ENCODE results near the gene SLC26A2. TPM values are rescaled to one million over a fixed set of nuclear protein-coding genes. Genes with fewer than 3 reads are reported as not detected.

Gene SLC26A2
- total RNA-seq = 6.5 TPM
- 5.3 TPM for polyA plus RNA-seq
- long read RNA-seq, donor 1, full-length matches to known transcripts = 1 of 1 reads
- long read RNA-seq, donor 1, partial matches to known transcripts = 0 of 1 reads
- long read RNA-seq, donor 1, other reads (novel, unspliced or antisense) = 0 of 1 reads
- long read RNA-seq, donor 2 = 0 reads
- long read RNA-seq, donor 3, full-length matches to known transcripts = 1 of 1 reads
- long read RNA-seq, donor 3, partial matches to known transcripts = 0 of 1 reads
- long read RNA-seq, donor 3, other reads (novel, unspliced or antisense) = 0 of 1 reads
- long read RNA-seq, donor 4, full-length matches to known transcripts = 2 of 2 reads
- long read RNA-seq, donor 4, partial matches to known transcripts = 0 of 2 reads
- long read RNA-seq, donor 4, other reads (novel, unspliced or antisense) = 0 of 2 reads
- long read RNA-seq, donor 5 = 0 reads
- long read RNA-seq, donor 6, full-length matches to known transcripts = 1 of 1 reads
- long read RNA-seq, donor 6, partial matches to known transcripts = 0 of 1 reads
- long read RNA-seq, donor 6, other reads (novel, unspliced or antisense) = 0 of 1 reads
- long read RNA-seq, donor 7, full-length matches to known transcripts = 2 of 2 reads
- long read RNA-seq, donor 7, partial matches to known transcripts = 0 of 2 reads
- long read RNA-seq, donor 7, other reads (novel, unspliced or antisense) = 0 of 2 reads
- long read RNA-seq, donor 8, full-length matches to known transcripts = 1 of 1 reads
- long read RNA-seq, donor 8, partial matches to known transcripts = 0 of 1 reads
- long read RNA-seq, donor 8, other reads (novel, unspliced or antisense) = 0 of 1 reads
- long read RNA-seq, donor 9, full-length matches to known transcripts = 1 of 1 reads
- long read RNA-seq, donor 9, partial matches to known transcripts = 0 of 1 reads
- long read RNA-seq, donor 9, other reads (novel, unspliced or antisense) = 0 of 1 reads
- long read RNA-seq, donor 10, full-length matches to known transcripts = 1 of 1 reads
- long read RNA-seq, donor 10, partial matches to known transcripts = 0 of 1 reads
- long read RNA-seq, donor 10, other reads (novel, unspliced or antisense) = 0 of 1 reads

DNA sequence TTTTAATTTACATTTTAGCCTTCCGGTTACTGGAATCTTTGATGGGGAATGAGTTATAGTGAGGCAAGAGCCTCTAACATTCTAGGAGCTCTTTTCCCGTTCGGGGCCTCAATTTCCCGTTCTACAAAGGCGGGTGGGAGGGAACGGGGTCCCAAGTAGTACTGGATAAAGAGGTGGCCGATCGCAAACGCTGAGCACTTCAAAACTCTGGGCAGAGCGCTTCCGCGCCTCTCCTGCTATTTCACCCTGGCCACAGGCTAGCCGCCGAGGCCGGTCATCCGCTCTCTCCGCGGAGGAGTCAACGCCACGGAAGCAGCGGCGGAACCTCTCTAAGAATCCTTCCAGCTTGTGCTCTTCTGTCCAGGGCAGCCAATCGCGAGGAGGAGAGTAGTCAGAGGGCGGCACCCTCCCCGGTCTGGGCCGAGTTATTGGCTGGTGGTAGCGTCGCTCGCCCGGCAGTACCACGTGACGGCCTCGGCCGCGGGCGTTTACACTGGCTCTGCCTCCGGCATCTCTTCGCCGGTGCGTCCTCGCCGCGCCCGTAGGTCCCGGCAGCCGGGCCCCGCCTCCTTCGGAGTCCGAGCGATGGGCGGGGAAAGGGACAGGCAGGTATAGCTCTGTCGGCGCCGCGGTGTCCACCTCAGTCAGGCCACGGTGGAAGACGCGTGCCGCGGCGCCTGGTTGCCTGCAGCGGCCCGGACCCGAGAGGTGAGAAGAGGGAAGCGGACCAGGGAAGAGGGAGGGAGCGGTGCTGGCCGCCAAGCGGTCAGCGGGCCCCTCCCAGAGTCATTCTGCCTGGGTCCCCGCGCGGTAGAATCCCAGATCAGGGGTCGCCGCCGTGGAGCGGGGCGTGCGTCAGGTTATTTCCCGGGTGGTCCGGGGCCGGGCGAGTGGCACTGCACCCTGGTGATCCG, at the start of gene SLC26A2:
TSS of gene SLC26A2 (plus strand) at position 487 of the 914 bp plus-strand sequence. CDS start 16,895 bp downstream, outside the sequence.
- H3K36me3 ChIP-seq (ENCODE audit: control insufficient read depth in 2 of 2, insufficient read depth in 2 of 2, low read length in 1 of 2) = no peaks in the 10 kb centered on the region
- DNase-seq (ENCODE audit: low read depth in 6 of 9, low spot score in 9 of 9) = peak; percentile 85 to 96 (median 90)
- under 1% methylated on average over 84 of the region's 84 CpGs for WGBS
- peak within 1 kb of the TSS; percentile 93 to 94 for H3K4me3 ChIP-seq (ENCODE audit: low read length in 2 of 2)
- no peaks in the 10 kb centered on the region for H3K9me3 ChIP-seq (ENCODE audit: control insufficient read depth in 2 of 2, insufficient read depth in 1 of 2, low read length in 1 of 2)
- peak within 1 kb of the TSS; percentile 48 to 87 for H3K27ac ChIP-seq (ENCODE audit: low read depth in 1 of 2, low read length in 1 of 2)
- no peaks in the 10 kb centered on the region for H3K27me3 ChIP-seq (ENCODE audit: control insufficient read depth in 2 of 2, insufficient read depth in 1 of 2, low read length in 1 of 2)
- H3K4me1 ChIP-seq (ENCODE audit: control insufficient read depth in 2 of 2, insufficient read depth in 2 of 2, low read length in 2 of 2) = peaks cover 10 to 19% of the 10 kb centered on the region in 2 donors

GRCh38 chr5:149911031-149911430, 49.5 kb upstream of the SLC26A2 start:
- Histone ChIP-seq H3K27ac (ENCODE audit: low read depth in 1 of 2, low read length in 1 of 2) (no peak overlapping the region), H3K4me1 (ENCODE audit: control insufficient read depth in 2 of 2, insufficient read depth in 2 of 2, low read length in 2 of 2) (no peaks in the 10 kb centered on the region), H3K9me3 (ENCODE audit: control insufficient read depth in 2 of 2, insufficient read depth in 1 of 2, low read length in 1 of 2) (no peaks in the 10 kb centered on the region), H3K27me3 (ENCODE audit: control insufficient read depth in 2 of 2, insufficient read depth in 1 of 2, low read length in 1 of 2) (no peaks in the 10 kb centered on the region), H3K36me3 (ENCODE audit: control insufficient read depth in 2 of 2, insufficient read depth in 2 of 2, low read length in 1 of 2) (no peaks in the 10 kb centered on the region), H3K4me3 (ENCODE audit: low read length in 2 of 2) (no peak overlapping the region)
- 96% methylated on average over 1 of the region's 1 CpG for WGBS
- no peak for DNase-seq (ENCODE audit: low read depth in 6 of 9, low spot score in 9 of 9)

DNA sequence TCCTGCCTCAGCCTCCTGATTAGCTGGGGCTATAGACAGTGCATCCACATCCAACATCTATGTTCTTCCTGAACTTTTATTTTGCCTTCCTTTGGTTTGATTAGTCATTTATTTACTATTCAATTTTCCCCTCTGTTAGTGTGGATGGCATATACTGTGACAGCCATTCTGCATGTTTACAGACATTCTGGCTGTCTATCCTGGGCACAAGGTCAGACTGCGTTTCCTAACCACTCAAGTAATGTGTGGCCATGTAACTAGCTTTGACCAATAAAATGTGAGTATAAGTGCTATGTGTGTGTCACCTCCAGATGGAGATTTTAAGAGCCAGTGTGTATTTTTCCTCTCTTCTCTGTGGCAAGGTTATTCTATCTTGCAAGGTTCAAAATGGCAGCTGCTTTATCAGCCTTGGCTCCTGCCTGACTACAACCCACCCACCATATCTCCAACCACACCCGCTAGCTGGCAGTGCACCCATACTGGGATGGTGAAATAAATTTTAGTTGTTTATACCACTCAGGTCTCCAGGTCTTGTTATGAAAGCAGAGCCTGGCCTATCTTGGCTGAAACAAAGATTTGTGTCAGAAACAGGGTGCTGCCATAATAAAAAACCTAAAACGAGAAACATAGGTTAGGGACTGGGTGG, 48.2 kb upstream of the SLC26A2 start:
- H3K9me3 ChIP-seq (ENCODE audit: control insufficient read depth in 2 of 2, insufficient read depth in 1 of 2, low read length in 1 of 2) = no peaks in the 10 kb centered on the region
- no peaks in the 10 kb centered on the region for H3K36me3 ChIP-seq (ENCODE audit: control insufficient read depth in 2 of 2, insufficient read depth in 2 of 2, low read length in 1 of 2)
- H3K27me3 ChIP-seq (ENCODE audit: control insufficient read depth in 2 of 2, insufficient read depth in 1 of 2, low read length in 1 of 2) = no peaks in the 10 kb centered on the region
- no peak for DNase-seq (ENCODE audit: low read depth in 6 of 9, low spot score in 9 of 9)
- H3K4me3 ChIP-seq (ENCODE audit: low read length in 2 of 2) = no peak overlapping the region
- WGBS = 97% methylated on average over 3 of the region's 3 CpGs
- H3K27ac ChIP-seq (ENCODE audit: low read depth in 1 of 2, low read length in 1 of 2) = no peak overlapping the region
- H3K4me1 ChIP-seq (ENCODE audit: control insufficient read depth in 2 of 2, insufficient read depth in 2 of 2, low read length in 2 of 2) = no peaks in the 10 kb centered on the region

- no peaks in the 10 kb centered on the region for H3K27me3 ChIP-seq (ENCODE audit: control insufficient read depth in 2 of 2, insufficient read depth in 1 of 2, low read length in 1 of 2)
- 92% methylated on average over 7 of the region's 7 CpGs for WGBS
- DNase-seq (ENCODE audit: low read depth in 6 of 9, low spot score in 9 of 9) = no peak
- no peaks in the 10 kb centered on the region for H3K36me3 ChIP-seq (ENCODE audit: control insufficient read depth in 2 of 2, insufficient read depth in 2 of 2, low read length in 1 of 2)
- H3K27ac ChIP-seq (ENCODE audit: low read depth in 1 of 2, low read length in 1 of 2) = no peak overlapping the region
- H3K4me1 ChIP-seq (ENCODE audit: control insufficient read depth in 2 of 2, insufficient read depth in 2 of 2, low read length in 2 of 2) = no peaks in the 10 kb centered on the region
- no peak overlapping the region for H3K4me3 ChIP-seq (ENCODE audit: low read length in 2 of 2)
- H3K9me3 ChIP-seq (ENCODE audit: control insufficient read depth in 2 of 2, insufficient read depth in 1 of 2, low read length in 1 of 2) = no peaks in the 10 kb centered on the region
Observed at GRCh38 chr5:149913436-149914419, 46.8 kb upstream of the SLC26A2 start.

GRCh38 chr5:149915392-149916260, 44.9 kb upstream of the SLC26A2 start:
- Histone ChIP-seq H3K36me3 (ENCODE audit: control insufficient read depth in 2 of 2, insufficient read depth in 2 of 2, low read length in 1 of 2) (no peaks in the 10 kb centered on the region), H3K27me3 (ENCODE audit: control insufficient read depth in 2 of 2, insufficient read depth in 1 of 2, low read length in 1 of 2) (no peaks in the 10 kb centered on the region), H3K27ac (ENCODE audit: low read depth in 1 of 2, low read length in 1 of 2) (no peak overlapping the region), H3K9me3 (ENCODE audit: control insufficient read depth in 2 of 2, insufficient read depth in 1 of 2, low read length in 1 of 2) (no peaks in the 10 kb centered on the region), H3K4me1 (ENCODE audit: control insufficient read depth in 2 of 2, insufficient read depth in 2 of 2, low read length in 2 of 2) (no peaks in the 10 kb centered on the region), H3K4me3 (ENCODE audit: low read length in 2 of 2) (no peak overlapping the region)
- DNase-seq (ENCODE audit: low read depth in 6 of 9, low spot score in 9 of 9) = no peak
- WGBS = 95% methylated on average over 7 of the region's 7 CpGs

- no peaks in the 10 kb centered on the region for H3K27me3 ChIP-seq (ENCODE audit: control insufficient read depth in 2 of 2, insufficient read depth in 1 of 2, low read length in 1 of 2)
- 97% methylated on average over 7 of the region's 7 CpGs for WGBS
- no peaks in the 10 kb centered on the region for H3K4me1 ChIP-seq (ENCODE audit: control insufficient read depth in 2 of 2, insufficient read depth in 2 of 2, low read length in 2 of 2)
- H3K9me3 ChIP-seq (ENCODE audit: control insufficient read depth in 2 of 2, insufficient read depth in 1 of 2, low read length in 1 of 2) = no peaks in the 10 kb centered on the region
- no peaks in the 10 kb centered on the region for H3K36me3 ChIP-seq (ENCODE audit: control insufficient read depth in 2 of 2, insufficient read depth in 2 of 2, low read length in 1 of 2)
- H3K4me3 ChIP-seq (ENCODE audit: low read length in 2 of 2) = no peak overlapping the region
- no peak for DNase-seq (ENCODE audit: low read depth in 6 of 9, low spot score in 9 of 9)
- H3K27ac ChIP-seq (ENCODE audit: low read depth in 1 of 2, low read length in 1 of 2) = no peak overlapping the region
Observed at GRCh38 chr5:149916334-149917072, 44.1 kb upstream of the SLC26A2 start.

Data from thymus (tissue), 14 donors.